ENCODE measurements around the gene QRICH1.
A peak's percentile ranks its signal among the peaks of the same experiment; 100 is the strongest.

Gene QRICH1

GRCh38 chr3:49123687-49124086 is 29.8 kb upstream of the QRICH1 start:
- H3K4me3 ChIP-seq (ENCODE audit: low read length), result no peak overlapping the region
- TF ChIP-seq CTCF (conservative IDR thresholded peaks at IDR 0.05; ENCODE audit: low read depth, low read length), result no peak
- DNase-seq (ENCODE audit: low read depth), result no peak

- no peak for DNase-seq (ENCODE audit: low read depth)
- H3K4me3 ChIP-seq (ENCODE audit: low read length), result no peak overlapping the region
- no peak for TF ChIP-seq CTCF (conservative IDR thresholded peaks at IDR 0.05; ENCODE audit: low read depth, low read length)
These were observed 29.1 kb upstream of the QRICH1 start for GRCh38 chr3:49122886-49123545.

GRCh38 chr3:49122451-49122850 is 28.6 kb upstream of the QRICH1 start:
- TF ChIP-seq CTCF (conservative IDR thresholded peaks at IDR 0.05; ENCODE audit: low read depth, low read length), result no peak
- no peak for DNase-seq (ENCODE audit: low read depth)
- H3K4me3 ChIP-seq (ENCODE audit: low read length), result no peak overlapping the region

- no peak for DNase-seq (ENCODE audit: low read depth)
- no peak for TF ChIP-seq CTCF (conservative IDR thresholded peaks at IDR 0.05; ENCODE audit: low read depth, low read length)
- H3K4me3 ChIP-seq (ENCODE audit: low read length), result no peak overlapping the region
These were observed 28.2 kb upstream of the QRICH1 start for GRCh38 chr3:49122022-49122421.

- no peak for TF ChIP-seq CTCF (conservative IDR thresholded peaks at IDR 0.05; ENCODE audit: low read depth, low read length)
- no peak for DNase-seq (ENCODE audit: low read depth)
- H3K4me3 ChIP-seq (ENCODE audit: low read length), result peak overlapping the region; percentile 4
These were observed 27.4 kb upstream of the QRICH1 start for GRCh38 chr3:49121132-49121736.

GRCh38 chr3:49120438-49121131 is 26.7 kb upstream of the QRICH1 start, which contains the start of gene USP19:
Gene USP19 (minus strand): TSS chr3:49120823. CDS start chr3:49119145, 1,678 bp downstream.
- peak; percentile 75 for DNase-seq (ENCODE audit: low read depth)
- H3K4me3 ChIP-seq (ENCODE audit: low read length), result peak within 1 kb of the TSS; percentile 86
- no peak for TF ChIP-seq CTCF (conservative IDR thresholded peaks at IDR 0.05; ENCODE audit: low read depth, low read length)

All from retinal pigment epithelial cell (primary cell).